WTC11 (cell line): ENCODE results near the gene MXRA8. TPM values are rescaled to one million over a fixed set of nuclear protein-coding genes. Genes with fewer than 3 reads are reported as not detected.
A peak's percentile ranks its signal among the peaks of the same experiment; 100 is the strongest.

Experiments used
- ATAC-seq: fragments of 200-7000 bp; cut with Tn5 transposase; 2 replicates; pipeline ENCODE4 v1.10.0; 2021; ENCODE audit warnings: mild to moderate bottlenecking, moderate library complexity
- CTCF ChIA-PET: fragments of 300-600 bp; sonication (Branson Sonifier 250); formaldehyde crosslinking; loops from one replicate; lab custom pipeline; 2021; ENCODE audit warnings: antibody characterized with exemption; lab: Charles Lee
- POLR2A ChIA-PET: fragments of 350-600 bp; sonication (Branson Sonifier 250); formaldehyde crosslinking; loops from one replicate; lab custom pipeline; 2021; ENCODE audit warnings: antibody characterized with exemption; lab: Charles Lee
- DNase-seq: peaks from one replicate; pipeline ENCODE4 v3.0.0; 2021; ENCODE audit warnings: low spot score
- H3K27ac Mint-ChIP-seq: 2 replicates; pipeline ENCODE4 v1.8.0; 2021; ENCODE audit warnings: mixed read lengths
- H3K27me3 Mint-ChIP-seq: 2 replicates; pipeline ENCODE4 v1.8.0; 2021; ENCODE audit warnings: low read depth, mild to moderate bottlenecking, moderate library complexity, mixed read lengths
- H3K36me3 Mint-ChIP-seq: 2 replicates; pipeline ENCODE4 v1.8.0; 2021; ENCODE audit warnings: mixed read lengths
- H3K4me1 Mint-ChIP-seq: 2 replicates; pipeline ENCODE4 v1.8.0; 2022; ENCODE audit warnings: mixed read lengths
- H3K4me3 Mint-ChIP-seq: 2 replicates; pipeline ENCODE4 v1.8.0; 2021; ENCODE audit warnings: mild to moderate bottlenecking, moderate library complexity, mixed read lengths
- H3K9me3 Mint-ChIP-seq: 2 replicates; pipeline ENCODE4 v1.8.0; 2021; ENCODE audit warnings: mixed read lengths
- FOXK1 ChIP-seq: sonication (generic); formaldehyde crosslinking; IDR thresholded peaks from 2 replicates; pipeline ENCODE4 v1.8.0; 2022; ENCODE audit warnings: mild to moderate bottlenecking, moderate library complexity, missing genetic modification reagents
- GTF2I ChIP-seq: fragments of 250-450 bp; sonication (Bioruptor Pico); conservative IDR thresholded peaks from 2 replicates; pipeline ENCODE4 v1.4.0; 2021; ENCODE audit warnings: mild to moderate bottlenecking
- IRF1 ChIP-seq: sonication (generic); formaldehyde crosslinking; IDR thresholded peaks from 2 replicates; pipeline ENCODE4 v1.8.0; 2023; ENCODE audit warnings: missing genetic modification reagents
- KAT7 ChIP-seq: sonication (generic); formaldehyde crosslinking; IDR thresholded peaks from 2 replicates; pipeline ENCODE4 v1.8.1; 2023; ENCODE audit warnings: missing genetic modification reagents, mild to moderate bottlenecking, borderline replicate concordance
- MAX ChIP-seq: sonication (generic); formaldehyde crosslinking; IDR thresholded peaks from 2 replicates; pipeline ENCODE4 v1.8.0; 2022; ENCODE audit warnings: mild to moderate bottlenecking, missing genetic modification reagents
- MXD4 ChIP-seq: fragments of 250-450 bp; sonication (Bioruptor Pico); IDR thresholded peaks from 2 replicates; pipeline ENCODE4 v1.8.0; 2021; ENCODE audit warnings: mild to moderate bottlenecking, moderate library complexity, borderline replicate concordance
- NR2C2 ChIP-seq: sonication (generic); formaldehyde crosslinking; IDR thresholded peaks from 2 replicates; pipeline ENCODE4 v1.8.0; 2022; ENCODE audit warnings: mild to moderate bottlenecking, missing genetic modification reagents
- SMAD4 ChIP-seq: sonication (generic); formaldehyde crosslinking; IDR thresholded peaks from 2 replicates; pipeline ENCODE4 v1.8.0; 2022; ENCODE audit warnings: mild to moderate bottlenecking, missing genetic modification reagents
- TEAD1 ChIP-seq: sonication (generic); formaldehyde crosslinking; IDR thresholded peaks from 2 replicates; pipeline ENCODE4 v1.8.0; 2022; ENCODE audit warnings: mild to moderate bottlenecking, missing genetic modification reagents
- ZBTB43 ChIP-seq: sonication (generic); formaldehyde crosslinking; IDR thresholded peaks from 2 replicates; pipeline ENCODE4 v1.8.1; 2023; ENCODE audit warnings: mild to moderate bottlenecking, missing genetic modification reagents
- ZNF281 ChIP-seq: sonication (generic); formaldehyde crosslinking; IDR thresholded peaks from 2 replicates; pipeline ENCODE4 v1.8.0; 2023; ENCODE audit warnings: mild to moderate bottlenecking, missing genetic modification reagents
- ZNF532 ChIP-seq: fragments of 250-450 bp; sonication (Bioruptor Pico); IDR thresholded peaks from 2 replicates; pipeline ENCODE4 v1.9.0; 2021; ENCODE audit warnings: mild to moderate bottlenecking, borderline replicate concordance
- total RNA-seq: library from RNA; stranded (reverse); gene quantifications from 3 replicates; pipeline ENCODE4 v1.2.3, GENCODE V29; 2021
- TF ChIP-seq, protein P1 (sequence below): sonication (generic); formaldehyde crosslinking; IDR thresholded peaks from 2 replicates; pipeline ENCODE4 v1.8.1; 2022; ENCODE audit warnings: low read depth, mild to moderate bottlenecking, moderate library complexity, missing genetic modification reagents, borderline replicate concordance

The MXRA8 gene
- total RNA-seq, 1 experiment from 2014 or later = 6.7 TPM

DNA sequence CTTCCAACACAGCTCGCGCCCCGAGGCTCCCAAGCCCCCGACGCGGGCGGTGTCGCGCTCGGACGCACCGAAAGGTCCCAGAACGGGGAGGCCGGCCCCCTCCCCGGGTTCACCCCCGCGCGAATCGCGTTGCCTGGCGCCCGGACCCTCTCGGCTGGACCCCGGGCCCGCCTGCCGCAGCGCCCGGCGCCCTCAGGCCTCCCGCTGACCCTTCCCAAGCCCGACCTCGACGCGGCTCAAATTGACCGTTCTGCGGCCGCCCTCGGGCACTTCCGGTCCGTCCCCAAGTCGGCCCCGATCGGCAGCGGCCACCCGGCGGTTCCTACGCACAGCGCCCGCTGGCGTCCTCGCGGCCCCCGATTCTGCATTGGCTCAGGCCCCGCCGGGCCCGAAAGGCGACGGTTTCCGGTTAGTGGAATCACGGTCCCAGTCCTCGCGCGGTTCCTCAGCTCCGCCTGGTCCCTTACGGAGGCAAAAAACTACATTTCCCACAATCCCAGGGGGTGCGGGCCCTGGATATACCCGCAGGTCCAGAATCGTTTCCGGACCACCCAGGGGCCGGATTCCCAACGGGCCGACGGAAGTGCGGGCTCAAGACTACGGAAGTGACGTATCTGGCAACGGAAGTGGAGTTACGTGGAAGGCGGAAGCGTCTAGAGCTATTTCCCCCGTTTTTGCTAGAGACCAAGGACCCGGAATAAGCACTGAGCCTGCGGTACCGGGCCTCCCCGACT, 16.7 kb upstream of the MXRA8 start, which contains the start of gene AURKAIP1 (continued):
- no peak for TF ChIP-seq ZNF532 (CRISPR knock-in tag)
- peak; percentile 90 for TF ChIP-seq MAX (CRISPR knock-in tag)
- no peak for TF ChIP-seq MXD4 (CRISPR knock-in tag)
- 0 out of 2 replicates have a peak, but pooled peaks have one; percentile 69 for TF ChIP-seq ZNF281 (CRISPR knock-in tag)
- peak; percentile 51; the same call in 1 of the 2 replicates for TF ChIP-seq NR2C2
- no peak for TF ChIP-seq IRF1
- no peak for TF ChIP-seq GTF2I (CRISPR knock-in tag)
- TF ChIP-seq ZBTB43 (CRISPR knock-in tag) = peak; percentile 83
- TF ChIP-seq TEAD1 (CRISPR knock-in tag) = no peak; the same call in 1 of the 2 replicates
- TF ChIP-seq FOXK1 (CRISPR knock-in tag) = peak; percentile 94

- ChIA-PET CTCF (interaction anchor here (1.0 to 1.5 kb wide), 4 partner anchors 25 to 305 kb away, joined by 3 to 8 read pairs (median 4); partner anchors contain the start of gene CCNL2), POLR2A (interaction anchor here (1.0 to 2.1 kb wide), 2 partner anchors 25 to 49 kb away, joined by 3 to 12 read pairs; partner anchors contain the start of gene CCNL2)
- Mint-ChIP-seq H3K4me3 (peak overlapping the region; percentile 82), H3K27ac (no peak overlapping the region), H3K27me3 (peaks cover under 1% of the 10 kb centered on the region; the same call in 1 of the 2 replicates), H3K9me3 (no peaks in the 10 kb centered on the region), H3K36me3 (peaks cover 8% of the 10 kb centered on the region; the same call in 1 of the 2 replicates)
- ATAC-seq (no peak), DNase-seq (no peak)
- TF ChIP-seq KAT7 (no peak), SMAD4 (no peak), IRF1 (no peak)
- TF ChIP-seq, protein P1, sequence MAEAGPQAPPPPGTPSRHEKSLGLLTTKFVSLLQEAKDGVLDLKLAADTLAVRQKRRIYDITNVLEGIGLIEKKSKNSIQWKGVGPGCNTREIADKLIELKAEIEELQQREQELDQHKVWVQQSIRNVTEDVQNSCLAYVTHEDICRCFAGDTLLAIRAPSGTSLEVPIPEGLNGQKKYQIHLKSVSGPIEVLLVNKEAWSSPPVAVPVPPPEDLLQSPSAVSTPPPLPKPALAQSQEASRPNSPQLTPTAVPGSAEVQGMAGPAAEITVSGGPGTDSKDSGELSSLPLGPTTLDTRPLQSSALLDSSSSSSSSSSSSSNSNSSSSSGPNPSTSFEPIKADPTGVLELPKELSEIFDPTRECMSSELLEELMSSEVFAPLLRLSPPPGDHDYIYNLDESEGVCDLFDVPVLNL = 0 out of 2 replicates have a peak, but pooled peaks have one; percentile 19
- TF ChIP-seq, all 79 proteins: peak for 1
- H3K4me1 Mint-ChIP-seq = peaks cover 3% of the 10 kb centered on the region; the same call in 1 of the 2 replicates
Measured at GRCh38 chr1:1374589-1374928, 16.2 kb upstream of the MXRA8 start.
